Spleen (tissue), 11 donors: ENCODE data around the gene ZNF292. TPM values are rescaled to one million over a fixed set of nuclear protein-coding genes. Genes with fewer than 3 reads are reported as not detected.

Experiments used
- DNase-seq: peaks from one replicate; pipeline ENCODE4 v3.0.0-alpha.2; 2020
- H3K27ac ChIP-seq, 8 donors: fragments of 200-600 bp; sonication (generic) in 7 of 8; 1 replicate in 4 of 8; 2 replicates in 4 of 8; pipeline versions ENCODE4 v1.5.0 to v1.8.0; 2016 to 2021; ENCODE audit warnings: inconsistent platforms in 4 of 8, mild to moderate bottlenecking in 4 of 8, moderate library complexity in 1 of 8
- H3K27me3 ChIP-seq, 7 donors: fragments of 200-600 bp; sonication (generic) in 6 of 7; replicated peaks in 1 of 7; 1 replicate in 4 of 7; 2 replicates in 3 of 7; pipeline versions ENCODE4 v1.5.0 to v1.8.0; 2016 to 2021; ENCODE audit warnings: inconsistent platforms in 3 of 7, mild to moderate bottlenecking in 1 of 7
- H3K36me3 ChIP-seq, 6 donors: fragments of 200-600 bp; sonication (generic) in 5 of 6; 1 replicate in 4 of 6; 2 replicates in 2 of 6; pipeline versions ENCODE4 v1.5.0 to v1.8.0; 2016 to 2021; ENCODE audit warnings: inconsistent platforms in 2 of 6
- H3K4me1 ChIP-seq, 6 donors: fragments of 200-600 bp; sonication (generic) in 5 of 6; 1 replicate in 3 of 6; 2 replicates in 3 of 6; pipeline versions ENCODE4 v1.5.0 to v1.8.0; 2016 to 2021; ENCODE audit warnings: inconsistent platforms in 3 of 6
- H3K4me3 ChIP-seq, 8 donors: fragments of 200-600 bp; sonication (generic) in 7 of 8; 1 replicate in 4 of 8; 2 replicates in 4 of 8; pipeline versions ENCODE4 v1.5.0 to v1.8.0; 2016 to 2021; ENCODE audit warnings: inconsistent platforms in 4 of 8, mild to moderate bottlenecking in 4 of 8, moderate library complexity in 2 of 8
- H3K9me3 ChIP-seq, 8 donors: fragments of 200-600 bp; sonication (generic) in 7 of 8; 1 replicate in 4 of 8; 2 replicates in 4 of 8; pipeline versions ENCODE4 v1.5.0 to v1.8.0; 2016 to 2021; ENCODE audit warnings: inconsistent platforms in 4 of 8
- CTCF ChIP-seq, 11 experiments: fragments of 200-600 bp in 7 of 11; fragments of 450-650 bp in 4 of 11; sonication (generic) in 4 of 11; IDR thresholded peaks in 8 of 11; conservative IDR thresholded peaks in 3 of 11; 1 replicate in 7 of 11; 2 replicates in 4 of 11; pipeline versions ENCODE4 v1.4.0 to v1.8.0; 2016 to 2021; ENCODE audit warnings: antibody characterized with exemption in 11 of 11, inconsistent platforms in 4 of 11, mild to moderate bottlenecking in 1 of 11
- POLR2A ChIP-seq, 3 donors: fragments of 450-650 bp; IDR thresholded peaks; one replicate each; pipeline ENCODE4 v1.5.1; 2017; ENCODE audit warnings: antibody characterized with exemption in 3 of 3, mild to moderate bottlenecking in 1 of 3
- POLR2AphosphoS5 ChIP-seq, 3 donors: sonication (generic); formaldehyde crosslinking; IDR thresholded peaks; one replicate each; pipeline ENCODE4 v1.5.1; 2017; ENCODE audit warnings: antibody characterized with exemption in 3 of 3
- WGBS, 5 donors: extraction: QIAGEN DNeasy Blood & Tissue Kit in 3 of 5; methylation state at CpG; one replicate each; pipeline versions ENCODE4 v1.1.5 to v1.1.7; 2013 to 2018; 5-methylcytosine and 5-hydroxymethylcytosine counted together
- intact Hi-C: fragments of 100-400 bp; cut with DNase I; formaldehyde crosslinking; loops from one replicate; pipeline ENCODE4 v1.15.0; 2023; ENCODE audit warnings: low total_unique reads
- polyA plus RNA-seq, 3 donors: library from polyadenylated mRNA; stranded (reverse); fragments of 200-250 nt; gene quantifications; one replicate each; pipeline ENCODE4 v1.2.1, GENCODE V29; 2013
- total RNA-seq, 7 donors: library from RNA; depleted of rRNA in 3 of 7; stranded (reverse); fragments of >200 nt in 3 of 7; fragmentation: NEBNext Ultra II Directional in 4 of 7; extraction: Animal tissue kit (Norgen Biotek cat#: 25700) in 4 of 7; gene quantifications; one replicate each; pipeline versions ENCODE4 v1.1.0 to v1.2.1, GENCODE V29; 2016 to 2021
- donor health status: healthy with polysubstance abuse.
- donor health status: DM: no; HTN: no; CAD: no; lungs with moderate emphysema.
- donor health status: DM: no; HTN: no; CAD: no.
- donor health status: Bipolar disorder and iron deficiency.
- donor health status: healthy.
- donor health status: DM: no; HTN: no; CAD: no.
- donor health status: DM: yes; HTN: yes; CAD: no.

The ZNF292 gene
- total and polyA plus RNA-seq, 10 donors = 5.1 to 76.2 (median 50.2) TPM

GRCh38 chr6:87164506-87164905, 9.1 kb downstream of the ZNF292 start:
- no peak overlapping the region for H3K4me3 ChIP-seq
- WGBS, 5 donors = 89 to 95% (median 92%) methylated on average over 7 of the region's 7 CpGs
- peaks cover 2 to 98% (median 55%) of the 10 kb centered on the region in 6 donors for H3K4me1 ChIP-seq
- DNase-seq = no peak
- H3K27ac ChIP-seq = no peak overlapping the region
- H3K27me3 ChIP-seq = no peaks in the 10 kb centered on the region
- peaks cover 0 to 7% (median 0%) of the 10 kb centered on the region in 6 donors for H3K36me3 ChIP-seq
- H3K9me3 ChIP-seq = no peaks in the 10 kb centered on the region
- TF ChIP-seq POLR2A (IDR thresholded peaks at IDR 0.05) (no peak), POLR2AphosphoS5 (IDR thresholded peaks at IDR 0.05) (no peak), CTCF (IDR thresholded peaks at IDR 0.05 in 8 of 11, conservative IDR thresholded peaks at IDR 0.05 in 3 of 11) (no peak)
- intact Hi-C loops = no loop called here

- WGBS, 5 donors = 74 to 91% (median 83%) methylated on average over 2 of the region's 2 CpGs
- H3K4me3 ChIP-seq = no peak overlapping the region
- no peak overlapping the region for H3K27ac ChIP-seq
- H3K27me3 ChIP-seq = no peaks in the 10 kb centered on the region
- H3K36me3 ChIP-seq = peaks cover 0 to 12% (median 0%) of the 10 kb centered on the region in 6 donors
- no peaks in the 10 kb centered on the region for H3K9me3 ChIP-seq
- TF ChIP-seq CTCF (IDR thresholded peaks at IDR 0.05 in 8 of 11, conservative IDR thresholded peaks at IDR 0.05 in 3 of 11) = no peak
- no peak for TF ChIP-seq POLR2A (IDR thresholded peaks at IDR 0.05)
- TF ChIP-seq POLR2AphosphoS5 (IDR thresholded peaks at IDR 0.05) = no peak
- H3K4me1 ChIP-seq = peaks cover 5 to 98% (median 55%) of the 10 kb centered on the region in 6 donors
- intact Hi-C loops = no loop called here
- DNase-seq = no peak
Measured at GRCh38 chr6:87165185-87165584, 9.8 kb downstream of the ZNF292 start.

GRCh38 chr6:87171938-87172633, 16.7 kb downstream of the ZNF292 start:
- no peak overlapping the region for H3K27ac ChIP-seq
- no peaks in the 10 kb centered on the region for H3K9me3 ChIP-seq
- H3K36me3 ChIP-seq = peaks cover 0 to 13% (median 0%) of the 10 kb centered on the region in 6 donors
- no peak for DNase-seq
- intact Hi-C loops = no loop called here
- 96 to 99% (median 98%) methylated on average over 2 of the region's 2 CpGs for WGBS, 5 donors
- peaks cover 22 to 96% (median 73%) of the 10 kb centered on the region in 6 donors for H3K4me1 ChIP-seq
- no peaks in the 10 kb centered on the region for H3K27me3 ChIP-seq
- TF ChIP-seq CTCF (IDR thresholded peaks at IDR 0.05 in 8 of 11, conservative IDR thresholded peaks at IDR 0.05 in 3 of 11) = no peak
- TF ChIP-seq POLR2AphosphoS5 (IDR thresholded peaks at IDR 0.05) = no peak
- no peak for TF ChIP-seq POLR2A (IDR thresholded peaks at IDR 0.05)
- no peak overlapping the region for H3K4me3 ChIP-seq

GRCh38 chr6:87174078-87174579, 18.8 kb downstream of the ZNF292 start:
- H3K4me1 ChIP-seq = peaks cover 22 to 92% (median 67%) of the 10 kb centered on the region in 6 donors
- H3K4me3 ChIP-seq = no peak overlapping the region
- TF ChIP-seq CTCF (IDR thresholded peaks at IDR 0.05 in 8 of 11, conservative IDR thresholded peaks at IDR 0.05 in 3 of 11) (no peak), POLR2A (IDR thresholded peaks at IDR 0.05) (no peak), POLR2AphosphoS5 (IDR thresholded peaks at IDR 0.05) (no peak)
- WGBS, 5 donors = 18 to 39% (median 27%) methylated on average over 3 of the region's 3 CpGs
- peaks cover 0 to 13% (median 0%) of the 10 kb centered on the region in 6 donors for H3K36me3 ChIP-seq
- no peaks in the 10 kb centered on the region for H3K27me3 ChIP-seq
- intact Hi-C loops = no loop called here
- no peaks in the 10 kb centered on the region for H3K9me3 ChIP-seq
- peak overlapping the region in 1 of 8 donors; percentile 10 for H3K27ac ChIP-seq
- DNase-seq = no peak
